Chondrocyte (in vitro differentiated cells): ENCODE results near the gene STXBP3. TPM values are rescaled to one million over a fixed set of nuclear protein-coding genes. Genes with fewer than 3 reads are reported as not detected.

Experiments
- DNase-seq: peaks from one replicate; pipeline ENCODE4 v3.0.0; 2021; ENCODE audit warnings: mixed read lengths, low spot score
- H3K27ac Mint-ChIP-seq: one replicate; pipeline ENCODE4 v1.8.0; 2021; ENCODE audit warnings: mild to moderate bottlenecking, moderate library complexity, mixed read lengths; ENCODE audit not compliant: unreplicated experiment
- H3K27me3 Mint-ChIP-seq: 2 replicates; pipeline ENCODE4 v1.8.0; 2021; ENCODE audit warnings: low read depth, mixed read lengths
- H3K36me3 Mint-ChIP-seq: 2 replicates; pipeline ENCODE4 v1.8.0; 2021; ENCODE audit warnings: low read depth, mixed read lengths
- H3K4me1 Mint-ChIP-seq: 2 replicates; pipeline ENCODE4 v1.8.0; 2021; ENCODE audit warnings: low read depth, mild to moderate bottlenecking, mixed read lengths
- H3K4me3 Mint-ChIP-seq: one replicate; pipeline ENCODE4 v1.8.0; 2021; ENCODE audit warnings: mild to moderate bottlenecking, moderate library complexity, mixed read lengths; ENCODE audit not compliant: unreplicated experiment
- H3K9me3 Mint-ChIP-seq: 2 replicates; pipeline ENCODE4 v1.8.0; 2021; ENCODE audit warnings: low read depth, mixed read lengths
- total RNA-seq: library from RNA; stranded (reverse); gene quantifications from 3 replicates; pipeline ENCODE4 v1.2.1, GENCODE V29; 2021
- TF ChIP-seq, protein P1 (sequence below): fragments of 200-600 bp; sonication (generic); IDR thresholded peaks from 2 replicates; pipeline ENCODE4 v1.5.0; 2021; ENCODE audit warnings: antibody characterized with exemption, mild to moderate bottlenecking, moderate library complexity

Gene STXBP3
- total RNA-seq, 1 donor from 2014 or later = 41.6 TPM

DNA sequence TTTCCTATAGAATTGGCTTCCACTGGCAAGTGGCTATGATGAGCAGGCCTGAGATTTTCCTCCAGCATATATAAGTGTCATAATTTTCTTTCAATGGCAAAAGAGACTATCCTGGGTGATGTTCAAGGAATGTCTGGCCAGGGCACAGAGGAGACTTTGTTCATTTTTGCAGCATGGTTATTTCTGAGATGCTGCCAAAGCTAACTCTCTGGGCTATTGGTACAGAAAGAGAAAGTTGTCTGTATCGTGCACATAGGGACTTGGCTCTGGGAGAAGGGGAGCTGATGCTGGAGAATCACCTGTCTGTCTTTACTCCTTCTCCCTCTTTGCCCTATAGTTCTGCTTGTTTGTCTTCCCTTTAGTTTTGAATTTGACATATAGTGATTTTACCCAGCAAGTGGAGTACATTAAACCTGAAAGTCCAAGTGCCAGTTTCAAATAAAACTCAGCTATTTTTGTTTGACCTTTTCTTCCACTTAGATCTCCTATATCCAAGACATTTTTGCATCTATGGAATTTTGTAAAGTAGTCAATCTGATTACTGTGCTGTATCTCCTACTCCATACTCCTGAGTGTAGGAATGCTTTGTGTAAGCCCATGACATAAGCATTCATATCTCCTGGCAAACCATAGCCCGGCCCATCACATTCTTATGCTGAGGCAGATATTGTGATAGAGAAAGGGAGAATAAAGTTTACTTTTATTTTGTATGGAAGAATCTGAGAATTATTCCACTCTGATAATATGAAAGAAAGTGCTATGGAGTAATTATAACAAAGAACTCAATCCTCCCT is 29.8 kb upstream of the STXBP3 start:
- DNase-seq = no peak
- no peak overlapping the region for H3K4me3 Mint-ChIP-seq
- H3K4me1 Mint-ChIP-seq = peaks cover 46% of the 10 kb centered on the region
- no peaks in the 10 kb centered on the region for H3K9me3 Mint-ChIP-seq
- H3K27ac Mint-ChIP-seq = peak overlapping the region; percentile 87
- H3K27me3 Mint-ChIP-seq = no peaks in the 10 kb centered on the region
- H3K36me3 Mint-ChIP-seq = no peaks in the 10 kb centered on the region
- TF ChIP-seq, protein P1, sequence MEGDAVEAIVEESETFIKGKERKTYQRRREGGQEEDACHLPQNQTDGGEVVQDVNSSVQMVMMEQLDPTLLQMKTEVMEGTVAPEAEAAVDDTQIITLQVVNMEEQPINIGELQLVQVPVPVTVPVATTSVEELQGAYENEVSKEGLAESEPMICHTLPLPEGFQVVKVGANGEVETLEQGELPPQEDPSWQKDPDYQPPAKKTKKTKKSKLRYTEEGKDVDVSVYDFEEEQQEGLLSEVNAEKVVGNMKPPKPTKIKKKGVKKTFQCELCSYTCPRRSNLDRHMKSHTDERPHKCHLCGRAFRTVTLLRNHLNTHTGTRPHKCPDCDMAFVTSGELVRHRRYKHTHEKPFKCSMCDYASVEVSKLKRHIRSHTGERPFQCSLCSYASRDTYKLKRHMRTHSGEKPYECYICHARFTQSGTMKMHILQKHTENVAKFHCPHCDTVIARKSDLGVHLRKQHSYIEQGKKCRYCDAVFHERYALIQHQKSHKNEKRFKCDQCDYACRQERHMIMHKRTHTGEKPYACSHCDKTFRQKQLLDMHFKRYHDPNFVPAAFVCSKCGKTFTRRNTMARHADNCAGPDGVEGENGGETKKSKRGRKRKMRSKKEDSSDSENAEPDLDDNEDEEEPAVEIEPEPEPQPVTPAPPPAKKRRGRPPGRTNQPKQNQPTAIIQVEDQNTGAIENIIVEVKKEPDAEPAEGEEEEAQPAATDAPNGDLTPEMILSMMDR = no peak

DNA sequence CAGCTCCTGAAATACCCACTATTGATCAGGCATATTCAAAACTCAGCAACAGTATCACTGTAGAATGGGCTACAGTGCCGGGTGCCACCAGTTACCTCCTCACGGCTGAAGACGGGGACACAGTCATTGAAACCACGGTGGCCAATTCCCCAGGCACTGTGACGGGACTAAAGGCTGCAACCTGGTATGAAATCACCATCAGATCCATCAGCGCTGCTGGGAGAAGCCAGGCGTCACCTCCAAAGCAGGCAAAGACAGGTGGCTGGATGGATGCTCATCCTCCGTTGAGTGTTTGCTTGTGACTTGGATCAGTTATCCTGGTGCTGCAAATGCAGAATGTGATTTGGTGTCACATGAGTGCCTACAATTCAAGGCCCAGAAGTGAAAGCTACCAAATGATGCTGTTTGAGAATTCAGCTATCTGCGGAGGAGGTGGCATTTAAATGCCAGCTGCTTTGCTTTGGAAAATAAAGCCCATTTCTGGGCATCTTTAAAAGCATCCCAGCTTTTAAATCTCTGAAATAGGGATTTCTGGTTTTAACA is 28.6 kb upstream of the STXBP3 start:
- TF ChIP-seq, protein P1 = no peak
- Mint-ChIP-seq H3K4me1 (peaks cover 55% of the 10 kb centered on the region), H3K36me3 (no peaks in the 10 kb centered on the region), H3K9me3 (no peaks in the 10 kb centered on the region), H3K27ac (no peak overlapping the region), H3K27me3 (no peaks in the 10 kb centered on the region), H3K4me3 (no peak overlapping the region)
- no peak for DNase-seq

- Mint-ChIP-seq H3K27me3 (no peaks in the 10 kb centered on the region), H3K36me3 (no peaks in the 10 kb centered on the region), H3K4me3 (no peak overlapping the region), H3K9me3 (no peaks in the 10 kb centered on the region), H3K27ac (peak overlapping the region; percentile 99), H3K4me1 (peaks cover 62% of the 10 kb centered on the region)
- no peak for DNase-seq
- TF ChIP-seq, protein P1 = no peak
These were observed 27.4 kb upstream of the STXBP3 start for GRCh38 chr1:108718927-108719655.

DNA sequence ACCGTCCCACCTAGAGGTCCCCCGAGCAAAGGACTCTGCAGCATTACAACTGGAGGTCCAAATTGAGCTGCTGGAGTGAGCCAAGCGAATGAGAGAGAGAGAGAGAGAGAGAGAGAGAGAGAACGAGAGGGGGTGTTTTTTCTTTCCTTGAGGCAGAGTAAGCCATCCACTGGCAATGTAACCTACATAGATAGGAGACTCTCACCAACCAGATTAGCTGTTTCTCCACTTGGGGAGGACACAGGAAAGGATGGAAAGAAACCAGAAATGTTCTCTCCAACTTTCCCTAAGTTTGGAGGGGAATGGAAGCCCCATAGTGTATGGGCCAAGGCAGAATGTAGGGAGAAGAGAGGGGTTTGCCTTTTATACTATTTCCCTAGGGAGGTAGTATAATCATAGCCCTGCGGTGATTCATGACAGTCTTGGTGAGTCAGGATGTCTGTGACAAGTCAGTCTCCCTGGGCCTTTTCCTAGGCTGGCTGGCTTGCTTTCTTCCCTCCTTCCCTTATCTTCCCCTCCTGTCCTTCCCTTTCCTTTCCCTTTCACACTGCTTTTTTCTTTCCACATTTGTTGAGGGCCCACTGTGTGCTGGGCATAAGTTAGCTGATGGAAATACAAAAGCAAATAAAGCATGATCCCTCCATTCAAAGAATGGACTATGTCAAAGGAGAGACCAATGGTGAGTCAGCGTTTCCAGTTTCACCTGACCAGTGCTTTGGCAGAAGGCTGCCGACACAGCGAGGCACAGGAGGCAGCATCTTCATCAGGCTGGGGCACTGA is 26.6 kb upstream of the STXBP3 start:
- H3K27ac Mint-ChIP-seq = peak overlapping the region; percentile 99
- peaks cover 62% of the 10 kb centered on the region for H3K4me1 Mint-ChIP-seq

More for the DNA sequence above, 26.6 kb upstream of the STXBP3 start:
- no peak for DNase-seq
- Mint-ChIP-seq H3K36me3 (no peaks in the 10 kb centered on the region), H3K4me3 (peak overlapping the region; percentile 33), H3K27me3 (no peaks in the 10 kb centered on the region), H3K9me3 (no peaks in the 10 kb centered on the region)
- TF ChIP-seq, protein P1 = no peak
